Tongue (tissue), 2 donors: ENCODE results near the gene TRPT1. TPM values are rescaled to one million over a fixed set of nuclear protein-coding genes. Genes with fewer than 3 reads are reported as not detected.
A peak's percentile ranks its signal among the peaks of the same experiment; 100 is the strongest.

Experiments
- DNase-seq: peaks from one replicate; pipeline ENCODE4 v3.0.0-alpha.2; 2015
- total RNA-seq: library from RNA; depleted of rRNA; stranded (reverse); fragments of >200 nt; gene quantifications from one replicate; pipeline ENCODE4 v1.2.3, GENCODE V29; 2014

TRPT1 gene, protein sequence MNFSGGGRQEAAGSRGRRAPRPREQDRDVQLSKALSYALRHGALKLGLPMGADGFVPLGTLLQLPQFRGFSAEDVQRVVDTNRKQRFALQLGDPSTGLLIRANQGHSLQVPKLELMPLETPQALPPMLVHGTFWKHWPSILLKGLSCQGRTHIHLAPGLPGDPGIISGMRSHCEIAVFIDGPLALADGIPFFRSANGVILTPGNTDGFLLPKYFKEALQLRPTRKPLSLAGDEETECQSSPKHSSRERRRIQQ
- total RNA-seq = 53.3 TPM

DNA sequence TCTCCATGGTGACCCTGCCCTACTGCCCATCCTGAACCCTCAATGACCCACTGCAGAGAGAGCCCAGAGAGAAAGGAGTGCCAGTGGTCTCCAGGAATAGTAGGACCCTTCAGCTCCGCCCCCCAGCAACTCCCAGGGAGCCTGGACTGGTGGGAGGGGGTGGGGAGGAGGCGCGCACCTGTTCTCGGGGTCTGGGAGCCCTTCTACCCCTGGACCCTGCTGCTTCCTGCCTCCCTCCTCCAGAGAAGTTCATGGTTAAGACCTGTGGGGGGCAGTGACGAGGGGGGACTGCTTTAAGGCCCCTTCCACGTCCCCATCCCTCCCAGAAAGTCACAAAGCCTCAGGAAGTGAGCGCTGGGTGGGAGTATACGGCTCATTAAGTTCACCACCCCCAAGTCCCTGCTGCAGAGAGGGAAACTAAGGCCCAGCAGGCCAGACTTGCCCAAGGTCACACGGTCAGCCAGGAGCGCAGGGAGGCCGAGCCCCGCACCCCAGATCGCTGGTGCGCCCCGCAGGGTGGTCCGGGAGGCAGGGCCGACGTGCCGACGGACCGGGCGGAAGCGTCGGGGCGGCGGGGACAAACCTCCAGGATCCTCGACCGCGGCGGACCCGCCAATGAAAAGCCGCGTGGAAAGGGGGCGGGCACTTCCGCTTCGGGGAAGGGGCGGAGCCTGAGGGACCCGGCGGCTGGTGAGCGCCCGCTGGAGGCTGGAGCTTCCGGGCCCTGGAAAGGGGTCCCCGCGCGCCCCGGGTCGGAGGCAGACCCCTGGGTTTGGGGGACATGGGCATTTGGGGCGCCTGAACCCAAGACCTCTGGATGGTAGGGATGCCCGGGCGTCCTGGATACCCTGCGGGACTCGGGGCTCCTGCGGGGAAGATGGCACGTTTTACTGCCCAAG is at the start of gene TRPT1, which contains the start of gene NUDT22:
Gene TRPT1, minus strand, starts transcription at position 579 of the 899 bp plus-strand sequence. Its CDS starts 326 bp downstream, at position 253.
Gene NUDT22, plus strand, starts transcription at position 667 of the 899 bp plus-strand sequence. CDS start 379 bp downstream, outside the sequence.
- peak; percentile 94 for DNase-seq

DNA sequence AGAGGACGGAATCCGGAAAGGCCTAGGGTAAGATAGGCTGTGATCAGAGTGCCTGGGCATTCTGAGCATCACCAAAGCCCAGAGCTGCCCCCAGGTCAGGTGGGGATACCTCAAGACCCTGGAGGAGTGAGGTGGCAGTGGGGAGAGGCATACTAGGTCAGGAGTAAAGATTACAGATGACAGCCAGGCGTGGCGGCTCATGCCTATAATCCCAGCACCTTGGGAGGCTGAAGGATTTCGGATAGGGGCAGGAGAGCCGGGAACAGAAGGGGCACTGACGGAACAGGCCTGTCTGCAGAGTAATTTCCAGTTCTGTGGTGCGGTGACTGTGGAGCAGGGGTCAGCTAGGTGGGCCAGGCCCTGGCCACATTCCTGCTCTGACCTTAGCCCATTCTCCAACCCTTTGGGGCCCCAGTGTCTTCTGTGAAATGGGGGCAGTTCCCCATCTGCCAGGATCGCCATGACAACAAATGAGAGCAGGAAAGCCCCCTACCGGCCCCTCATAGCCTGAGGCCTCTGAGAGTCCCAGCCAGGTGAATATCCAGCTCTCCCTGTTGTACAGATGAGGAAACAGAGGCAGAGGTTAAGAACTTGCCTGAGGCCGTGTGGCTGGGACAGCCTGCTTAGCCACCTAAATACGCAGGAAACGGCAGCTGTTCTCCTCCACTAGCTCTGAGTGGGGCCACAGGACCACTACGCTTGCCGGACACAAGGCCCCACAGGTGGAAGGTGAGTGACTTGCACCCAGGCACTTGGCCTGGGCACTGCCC is 49.2 kb upstream of the TRPT1 start:
- no peak for DNase-seq

DNA sequence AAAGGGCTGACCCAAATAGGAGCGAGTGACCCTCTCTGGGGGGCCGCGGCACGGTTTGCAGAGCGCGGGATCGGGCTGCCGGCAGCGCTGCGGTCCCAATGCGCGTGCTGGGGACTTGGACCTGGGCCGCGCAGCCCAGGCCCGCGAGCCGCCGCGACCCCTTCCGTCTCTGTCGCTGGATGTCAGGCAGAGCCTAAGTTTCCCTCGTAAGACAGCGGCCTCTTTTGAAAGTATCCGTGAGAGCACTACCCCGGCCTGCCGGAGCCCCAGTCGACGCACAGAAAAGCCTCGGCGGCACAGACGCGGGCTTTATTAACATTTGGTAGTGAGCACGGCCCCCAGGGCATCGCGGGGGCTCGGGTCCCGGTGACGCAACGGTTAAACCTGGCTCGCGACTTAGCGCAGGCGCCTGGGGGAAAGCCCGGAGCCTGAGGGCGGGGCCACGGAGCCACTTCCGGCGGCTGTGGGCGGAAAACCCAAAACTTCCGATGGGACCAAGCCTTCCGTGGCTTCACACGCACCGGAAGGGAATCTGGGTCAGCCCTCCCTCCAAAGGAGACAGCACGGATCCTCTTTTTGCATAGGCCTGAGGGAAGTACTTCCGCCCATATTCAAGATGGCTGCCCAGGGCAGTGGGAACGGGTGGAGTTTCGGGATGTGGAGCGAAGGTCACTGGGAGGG is 43.7 kb upstream of the TRPT1 start:
- DNase-seq = peak; percentile 100

DNA sequence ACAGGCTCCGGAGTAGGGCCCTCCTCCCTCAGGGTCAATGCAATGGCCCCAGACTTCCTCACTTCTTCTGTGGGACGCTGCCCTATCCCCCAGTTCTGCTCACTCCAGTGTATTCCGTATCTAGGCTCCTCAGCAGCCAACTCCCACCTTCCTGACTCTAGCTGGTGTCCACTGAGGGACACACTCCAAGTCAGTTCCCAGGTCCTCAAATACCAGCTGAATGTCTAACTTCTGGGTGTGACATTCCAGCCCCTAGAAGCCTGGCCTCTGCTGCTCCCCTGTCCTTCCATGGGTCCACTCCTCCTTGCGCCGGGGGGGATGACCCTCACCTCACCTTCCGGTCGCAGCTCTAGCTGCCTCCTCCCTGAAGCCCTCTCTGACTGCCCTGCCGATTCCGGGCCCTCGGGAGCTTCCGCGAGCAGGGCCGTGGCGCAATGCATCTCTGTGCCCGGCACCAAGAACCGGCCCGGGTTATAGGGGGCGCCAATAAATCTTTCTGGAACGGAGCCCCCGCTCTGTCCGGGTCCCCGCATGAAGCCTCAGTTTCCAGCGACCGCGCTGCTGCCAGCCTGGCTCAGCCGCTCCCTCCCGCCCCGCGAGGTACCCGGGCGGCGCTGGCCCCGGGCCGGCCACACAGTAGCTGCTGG is 43.0 kb upstream of the TRPT1 start:
- DNase-seq = no peak

DNA sequence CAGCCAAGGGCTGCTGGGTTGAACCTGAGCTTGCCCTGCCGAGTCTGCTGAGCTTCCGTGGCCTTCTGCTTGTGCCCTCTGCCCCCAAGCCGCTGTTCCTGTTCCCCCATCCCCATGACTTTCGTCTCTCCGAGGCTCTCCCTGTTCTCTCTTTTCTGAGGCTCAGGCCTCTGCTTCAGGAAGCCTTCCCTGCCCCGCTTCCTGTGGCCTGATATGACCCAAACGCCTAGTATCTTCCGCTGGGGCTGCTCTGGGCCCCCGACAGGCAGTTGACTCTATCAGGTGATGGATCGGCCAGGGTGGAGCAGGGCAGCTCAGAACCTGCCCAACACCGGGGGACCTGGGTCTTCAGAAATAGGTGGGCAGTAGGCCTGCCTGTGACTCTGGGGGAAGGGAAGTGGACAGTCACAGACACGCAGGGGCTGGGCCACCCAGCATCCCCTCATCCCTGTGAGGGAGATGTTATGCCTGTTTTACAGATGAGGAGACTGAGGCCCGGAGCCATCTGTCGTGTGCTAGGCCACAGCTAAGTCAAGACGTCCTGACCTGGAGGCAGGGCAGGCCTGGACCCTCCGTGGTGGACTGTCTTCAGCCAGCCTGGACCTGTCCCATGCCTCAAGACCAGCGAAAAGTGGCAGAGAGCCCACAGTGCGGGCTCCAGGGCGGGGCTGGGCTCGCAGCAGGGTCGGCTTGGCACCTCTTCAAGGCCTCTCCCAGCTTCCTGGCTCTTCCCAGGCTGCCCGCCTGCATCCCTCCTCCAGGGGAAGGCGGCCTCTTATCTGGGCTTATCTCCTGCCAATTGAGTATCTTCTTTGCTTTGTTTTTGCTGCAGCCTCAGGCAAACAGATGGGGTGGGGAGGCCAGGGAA is 42.3 kb upstream of the TRPT1 start:
- peak; percentile 62 for DNase-seq

DNA sequence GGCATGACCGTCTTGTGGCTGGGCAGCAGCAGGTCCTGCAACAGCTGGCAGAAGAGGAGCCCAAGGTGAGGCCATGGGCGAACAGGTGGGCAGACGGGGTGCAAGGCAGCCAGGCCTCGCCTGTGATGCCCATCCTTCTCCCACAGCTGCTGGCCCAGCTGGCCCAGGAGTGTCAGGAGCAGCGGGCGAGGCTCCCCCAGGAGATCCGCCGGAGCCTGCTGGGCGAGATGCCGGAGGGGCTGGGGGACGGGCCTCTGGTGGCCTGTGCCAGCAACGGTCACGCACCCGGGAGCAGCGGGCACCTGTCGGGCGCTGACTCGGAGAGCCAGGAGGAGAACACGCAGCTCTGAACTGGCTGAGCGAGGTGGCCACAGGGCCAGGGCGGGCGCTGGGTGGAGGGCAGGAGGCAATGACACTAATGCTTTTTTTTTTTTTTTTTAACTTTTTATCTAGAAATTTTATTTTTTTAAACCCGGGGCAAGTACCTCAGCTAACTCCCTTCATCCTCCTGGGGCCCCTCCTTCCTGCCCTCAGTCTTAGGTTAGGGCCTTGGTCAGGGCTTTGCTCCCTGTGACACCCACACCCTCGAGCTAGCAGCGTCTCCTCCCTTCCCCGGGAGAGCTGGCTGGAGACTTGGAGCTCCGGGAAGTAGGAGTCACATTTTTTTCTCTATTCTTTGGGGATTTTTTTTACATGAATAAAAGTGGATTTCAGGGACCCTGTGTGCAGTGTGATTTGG is 41.4 kb upstream of the TRPT1 start:
- no peak for DNase-seq

DNA sequence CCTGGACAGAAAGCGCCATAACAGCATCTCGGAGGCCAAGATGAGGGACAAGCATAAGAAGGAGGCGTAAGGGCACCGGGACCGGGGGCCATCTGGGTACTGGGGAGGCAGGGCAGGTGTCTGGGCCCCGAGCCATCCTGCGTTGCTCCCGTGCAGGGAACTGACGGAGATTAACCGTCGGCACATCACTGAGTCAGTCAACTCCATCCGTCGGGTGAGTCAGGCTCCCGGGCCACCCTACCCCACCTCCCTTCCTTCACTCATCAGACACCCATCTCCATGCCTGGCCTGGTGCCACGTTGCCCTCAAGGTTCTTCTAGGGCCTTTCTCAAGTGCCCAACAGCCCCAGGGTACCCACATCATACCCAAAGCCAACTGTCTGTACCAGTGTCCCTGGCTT is 40.4 kb upstream of the TRPT1 start:
- no peak for DNase-seq

DNA sequence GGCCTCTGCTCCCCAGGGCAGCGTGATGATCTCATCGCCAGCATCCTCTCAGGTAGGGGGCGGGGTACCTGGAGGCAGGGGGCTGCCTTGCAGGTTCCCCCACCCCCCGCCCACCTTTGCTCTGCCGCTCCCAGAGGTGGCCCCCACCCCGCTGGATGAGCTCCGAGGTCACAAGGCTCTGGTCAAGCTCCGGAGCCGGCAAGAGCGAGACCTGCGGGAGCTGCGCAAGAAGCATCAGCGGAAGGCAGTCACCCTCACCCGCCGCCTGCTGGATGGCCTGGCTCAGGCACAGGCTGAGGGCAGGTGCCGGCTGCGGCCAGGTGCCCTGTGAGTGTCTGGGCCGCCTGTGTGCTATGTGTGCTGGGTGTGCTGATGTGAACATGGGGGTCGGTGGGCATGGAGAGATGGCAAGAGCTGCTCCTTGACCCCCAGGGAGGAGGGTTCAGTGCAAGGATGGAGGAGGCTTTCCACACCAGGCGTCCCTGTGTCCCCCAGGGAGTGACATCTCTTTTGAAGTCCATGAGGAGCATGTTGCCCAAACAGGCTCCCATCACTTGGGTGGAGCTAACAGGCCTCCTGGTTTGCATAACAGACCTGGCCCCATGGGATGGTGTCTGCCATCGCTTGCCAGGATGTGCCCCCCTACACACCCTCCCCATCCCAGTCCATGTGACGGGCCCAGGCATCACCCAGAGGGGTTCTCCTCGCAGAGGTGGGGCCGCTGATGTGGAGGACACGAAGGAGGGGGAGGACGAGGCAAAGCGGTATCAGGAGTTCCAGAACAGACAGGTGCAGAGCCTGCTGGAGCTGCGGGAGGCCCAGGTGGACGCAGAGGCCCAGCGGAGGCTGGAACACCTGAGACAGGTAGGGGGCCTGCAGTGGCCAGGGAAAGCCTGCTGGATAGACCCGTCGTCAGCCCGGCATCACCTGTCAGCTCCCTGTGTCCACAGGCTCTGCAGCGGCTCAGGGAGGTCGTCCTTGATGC is 39.5 kb upstream of the TRPT1 start:
- DNase-seq = no peak

DNA sequence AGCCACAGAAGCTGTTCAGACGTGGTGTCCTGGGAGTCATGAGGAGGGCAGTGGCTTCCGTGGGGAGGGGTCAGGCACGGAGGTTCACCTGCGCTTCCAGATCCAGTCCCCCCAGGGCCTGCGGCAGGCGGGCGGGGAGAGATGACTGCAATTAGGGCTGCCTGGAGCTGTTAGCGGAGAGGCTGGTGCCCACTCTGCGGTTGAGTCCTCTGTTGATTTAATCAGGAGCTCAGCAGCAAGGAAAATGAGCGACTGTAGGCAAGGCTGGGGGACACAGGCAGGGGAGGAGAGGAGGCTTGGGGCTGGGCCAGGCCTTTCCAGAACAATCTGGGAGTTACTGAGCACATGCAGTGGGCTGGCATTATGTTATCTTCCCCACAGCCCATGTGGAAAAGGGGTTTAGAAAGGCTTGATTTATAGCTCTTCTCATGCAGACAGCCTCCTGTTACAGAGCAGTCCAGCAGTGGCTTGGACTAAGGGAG is 38.4 kb upstream of the TRPT1 start:
- DNase-seq = no peak

DNA sequence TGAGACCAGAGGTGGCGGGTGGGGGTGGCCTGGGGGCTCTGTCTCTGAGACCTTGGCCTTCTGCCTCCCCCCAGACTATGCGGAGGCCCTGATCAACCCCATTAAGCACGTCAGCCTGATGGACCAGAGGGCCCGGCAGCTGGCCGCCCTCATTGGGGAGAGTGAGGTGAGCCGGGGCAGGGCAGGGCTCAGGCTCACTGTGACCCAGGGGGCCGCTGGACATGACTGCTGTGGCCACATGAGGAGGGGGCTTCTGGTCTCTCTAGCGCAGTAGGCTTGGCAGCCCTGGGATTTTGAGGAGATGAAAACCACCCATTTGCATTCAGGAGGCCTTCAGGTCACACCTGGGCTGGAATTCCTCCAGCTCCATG is 37.9 kb upstream of the TRPT1 start:
- no peak for DNase-seq

DNA sequence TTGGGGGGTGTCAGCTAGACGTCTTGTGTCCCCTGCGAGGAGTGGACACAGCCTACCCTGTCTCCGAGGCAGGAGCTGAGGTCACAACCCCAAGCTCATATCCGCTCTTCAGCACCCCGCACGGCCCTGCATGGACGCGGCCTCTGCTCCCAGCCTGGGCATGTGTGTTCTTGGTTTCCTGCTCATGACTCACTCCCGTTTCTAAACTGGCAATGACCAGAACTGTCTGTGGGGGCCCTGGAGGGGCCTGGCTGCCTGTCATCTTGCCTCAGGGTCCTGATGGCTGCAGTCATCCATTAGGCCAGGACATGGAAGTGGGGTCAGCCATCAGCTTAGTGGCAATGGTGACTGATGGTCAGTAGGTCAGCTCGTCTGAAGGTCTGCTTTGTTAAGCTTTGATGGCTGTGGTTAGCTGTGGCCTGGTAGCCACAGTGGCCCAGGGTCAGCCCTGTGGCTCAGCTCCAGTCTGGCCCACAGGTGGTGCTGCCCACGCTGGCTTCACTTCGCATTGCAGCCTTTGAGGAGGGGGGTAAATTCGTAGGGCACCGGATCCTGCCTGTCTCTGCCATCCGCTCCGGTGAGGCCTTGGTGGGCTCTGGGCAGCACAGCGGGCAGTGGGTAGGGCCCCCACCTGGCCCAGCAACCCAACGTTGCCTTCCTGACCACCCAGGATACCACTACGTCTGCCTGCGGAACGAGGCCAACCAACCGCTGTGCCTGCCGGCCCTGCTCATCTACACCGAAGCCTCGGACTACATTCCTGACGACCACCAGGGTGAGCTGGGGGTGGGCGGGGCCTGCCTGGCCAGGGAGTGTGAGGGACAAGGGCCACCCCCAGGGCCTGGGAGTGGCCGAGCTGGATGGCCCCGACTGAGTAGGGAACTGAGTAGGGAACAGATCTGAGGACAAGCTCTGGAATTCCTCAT is 37.3 kb upstream of the TRPT1 start:
- no peak for DNase-seq

DNA sequence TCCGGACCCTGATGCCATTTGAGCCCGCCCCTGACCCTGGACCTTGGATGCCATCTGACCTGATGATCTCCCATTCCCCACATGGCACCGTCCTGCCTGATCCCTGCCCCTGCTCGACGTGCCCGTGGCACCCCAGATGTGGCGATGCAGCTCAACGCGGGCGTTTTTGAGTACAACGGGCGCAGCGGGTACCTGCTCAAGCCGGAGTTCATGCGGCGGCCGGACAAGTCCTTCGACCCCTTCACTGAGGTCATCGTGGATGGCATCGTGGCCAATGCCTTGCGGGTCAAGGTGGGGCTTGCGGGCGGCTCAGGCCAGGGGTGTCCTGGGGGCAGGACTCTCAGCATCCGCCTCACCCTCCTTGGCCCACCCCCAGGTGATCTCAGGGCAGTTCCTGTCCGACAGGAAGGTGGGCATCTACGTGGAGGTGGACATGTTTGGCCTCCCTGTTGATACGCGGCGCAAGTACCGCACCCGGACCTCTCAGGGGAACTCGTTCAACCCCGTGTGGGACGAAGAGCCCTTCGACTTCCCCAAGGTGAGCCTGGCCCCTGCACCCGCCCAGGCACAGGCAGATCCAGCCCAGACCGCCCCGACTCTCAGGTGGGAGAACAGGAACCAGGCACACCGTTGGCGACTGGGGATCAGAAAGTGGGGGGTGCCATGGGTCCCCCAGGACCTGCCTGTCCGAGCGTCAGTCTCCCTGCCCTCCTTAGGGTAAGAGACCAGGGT is 36.5 kb upstream of the TRPT1 start:
- DNase-seq = no peak

DNA sequence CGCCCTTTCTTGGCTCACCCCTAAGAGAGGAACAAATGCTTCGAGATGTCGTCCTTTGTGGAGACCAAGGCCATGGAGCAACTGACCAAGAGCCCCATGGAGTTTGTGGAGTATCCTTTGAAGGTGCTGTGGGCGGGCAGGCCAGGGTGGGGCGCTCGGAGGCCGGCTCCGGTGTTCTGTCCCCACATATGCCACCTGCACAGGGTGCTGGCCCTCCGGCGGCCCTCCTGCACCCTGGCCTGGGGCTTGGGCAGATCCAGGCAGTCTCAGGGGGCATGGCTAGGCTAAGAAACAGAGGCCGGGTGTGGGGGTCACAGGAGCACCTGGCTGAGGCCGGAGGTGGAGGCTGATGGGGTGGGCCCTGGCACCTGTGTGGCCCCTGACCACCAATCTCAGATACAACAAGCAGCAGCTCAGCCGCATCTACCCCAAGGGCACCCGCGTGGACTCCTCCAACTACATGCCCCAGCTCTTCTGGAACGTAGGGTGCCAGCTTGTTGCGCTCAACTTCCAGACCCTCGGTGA is 35.6 kb upstream of the TRPT1 start:
- DNase-seq = no peak

DNA sequence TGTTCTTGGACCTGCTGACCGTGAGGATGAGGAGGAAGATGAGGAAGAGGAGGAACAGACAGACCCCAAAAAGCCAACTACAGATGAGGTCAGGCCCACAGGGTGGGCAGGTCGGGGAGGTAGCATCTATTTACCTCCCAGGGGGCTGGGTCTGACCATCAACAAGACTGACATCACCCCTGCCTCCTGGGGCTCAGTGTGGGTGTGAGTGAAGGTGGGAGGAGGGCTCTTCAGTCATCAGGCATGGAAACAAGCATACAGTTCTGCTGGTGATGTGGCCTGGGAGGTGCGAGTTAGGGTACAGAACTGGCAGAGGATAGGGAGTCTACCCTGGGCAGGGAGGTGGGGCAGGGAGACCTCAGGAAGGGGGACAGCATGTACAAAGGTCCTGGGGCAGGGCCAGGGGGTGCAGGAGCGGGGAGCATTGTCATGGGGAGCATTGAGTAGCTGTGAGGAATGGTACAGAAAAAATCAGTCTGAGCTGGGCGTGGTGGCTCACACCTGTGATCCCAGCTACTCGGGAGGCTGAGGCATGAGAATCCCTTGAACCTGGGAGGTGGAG is 34.2 kb upstream of the TRPT1 start:
- DNase-seq = no peak

DNA sequence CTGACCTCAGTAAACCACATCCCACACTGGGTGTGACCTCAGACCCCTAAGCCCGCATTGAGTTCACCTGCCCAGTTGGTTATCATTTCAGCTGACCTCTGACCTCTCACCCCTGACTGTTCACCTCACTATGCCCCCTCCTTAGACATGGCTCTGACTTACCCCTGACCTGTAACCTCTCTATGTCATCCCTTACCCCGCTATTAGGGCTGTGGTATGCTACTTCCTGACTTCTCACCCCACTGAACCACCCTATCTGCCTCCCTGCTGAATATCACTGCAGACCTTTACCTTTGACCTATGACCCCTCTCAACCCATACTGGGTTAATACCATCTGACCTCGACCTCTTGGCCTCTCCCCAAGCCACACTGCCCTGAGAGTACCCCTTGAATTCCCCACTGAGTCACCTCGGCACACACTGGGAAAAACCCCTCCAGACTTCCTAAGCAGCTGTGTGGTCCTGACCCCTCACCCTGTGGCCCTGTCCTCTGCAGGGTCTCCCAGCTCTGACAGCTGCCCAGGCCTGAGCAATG is 33.6 kb upstream of the TRPT1 start:
- DNase-seq = no peak
